Stimulated activated CD8-positive, alpha-beta memory T cell treated with anti-CD3 and anti-CD28 coated beads, Interleukin-7, amount 100 ng/mL, for 1 hour (primary cell): ENCODE measurements around the gene LEFTY2.
A peak's percentile ranks its signal among the peaks of the same experiment; 100 is the strongest.
"Not testable (repeated sequence)": the region's sequence is repeated elsewhere in the genome, so short reads cannot be mapped to it uniquely, and the experiment has no call there.

ENCODE experiments used
- DNase-seq, 2 donors: peaks; one replicate each; pipeline ENCODE4 v3.0.0-alpha.2; 2020; ENCODE audit warnings: low read depth in 2 of 2

Gene LEFTY2

GRCh38 chr1:225903623-225904022 lies 37.4 kb downstream of the LEFTY2 start:
- DNase-seq, result no peak

- no peak for DNase-seq
These were observed 41.7 kb downstream of the LEFTY2 start for GRCh38 chr1:225899044-225899925.

GRCh38 chr1:225897595-225898514 lies 43.2 kb downstream of the LEFTY2 start:
- peak in 1 of 2 donors; percentile 6 for DNase-seq

- DNase-seq, result peak; percentile 31 to 34
These were observed 44.0 kb downstream of the LEFTY2 start for GRCh38 chr1:225896937-225897549.

- DNase-seq, result no peak
These were observed 44.5 kb downstream of the LEFTY2 start for GRCh38 chr1:225896494-225896893.

- DNase-seq, result no peak
These were observed 48.7 kb downstream of the LEFTY2 start for GRCh38 chr1:225892307-225892706.

GRCh38 chr1:225891229-225891972 lies 49.6 kb downstream of the LEFTY2 start:
- no peak for DNase-seq

GRCh38 chr1:225890346-225891228 lies 50.4 kb downstream of the LEFTY2 start:
- no peak for DNase-seq

GRCh38 chr1:225889743-225890142 lies 51.3 kb downstream of the LEFTY2 start:
- DNase-seq, result no peak

- DNase-seq, result no peak
These were observed 52.0 kb downstream of the LEFTY2 start, which contains the start of gene LEFTY1 for GRCh38 chr1:225888898-225889601. TSS of gene LEFTY1 (minus strand) at chr1:225889146. CDS start at chr1:225889066, 80 bp downstream.

- no peak for DNase-seq
These were observed 52.6 kb downstream of the LEFTY2 start for GRCh38 chr1:225888289-225888897.

GRCh38 chr1:225887554-225888288 lies 53.3 kb downstream of the LEFTY2 start:
- DNase-seq, result not testable (repeated sequence)

- no peak for DNase-seq
These were observed 54.0 kb downstream of the LEFTY2 start for GRCh38 chr1:225887030-225887314.
